PC-9 (cell line): Measurements from ENCODE around the gene WDR18.

Source experiments
- CTCF ChIP-seq: fragments of 200-600 bp; sonication (generic); conservative IDR thresholded peaks from 2 replicates; pipeline ENCODE4 v1.6.1; 2017; ENCODE audit warnings: mixed run types, antibody characterized with exemption, mild to moderate bottlenecking, moderate library complexity
- EZH2 ChIP-seq: fragments of 200-600 bp; sonication (generic); IDR thresholded peaks from 2 replicates; pipeline ENCODE4 v1.8.0; 2017; ENCODE audit warnings: antibody characterized with exemption, low read depth

GRCh38 chr19:953445-954271 is 30.5 kb upstream of the WDR18 start:
- TF ChIP-seq CTCF (no peak), EZH2 (no peak)
